GM20000 (cell line): Measurements from ENCODE around the gene LMBRD1.
A peak's percentile ranks its signal among the peaks of the same experiment; 100 is the strongest.

Experiments used
- DNase-seq: peaks from one replicate; pipeline ENCODE4 v3.0.0; 2012; ENCODE audit warnings: low spot score
- CTCF ChIP-seq: IDR thresholded peaks from 2 replicates; pipeline ENCODE4 v1.5.1; 2012; ENCODE audit warnings: mild to moderate bottlenecking, control low read depth; ENCODE audit errors: extremely low read depth, missing control alignments

Gene LMBRD1

GRCh38 chr6:69732045-69732444 lies 64.8 kb downstream of the LMBRD1 start:
- no peak for TF ChIP-seq CTCF
- DNase-seq: no peak

- DNase-seq: no peak
- no peak for TF ChIP-seq CTCF
Measured at GRCh38 chr6:69729870-69730449, 66.8 kb downstream of the LMBRD1 start.

- TF ChIP-seq CTCF: no peak
- no peak for DNase-seq
Measured at GRCh38 chr6:69722683-69723082, 74.1 kb downstream of the LMBRD1 start.

- peak; percentile 1 for TF ChIP-seq CTCF
- peak; percentile 11 for DNase-seq
Measured at GRCh38 chr6:69719602-69720193, 77.1 kb downstream of the LMBRD1 start.

- DNase-seq: no peak
- no peak for TF ChIP-seq CTCF
Measured at GRCh38 chr6:69706724-69707123, 90.1 kb downstream of the LMBRD1 start.

- no peak for TF ChIP-seq CTCF
- DNase-seq: no peak
Measured at GRCh38 chr6:69705954-69706353, 90.9 kb downstream of the LMBRD1 start.

- DNase-seq: no peak
- no peak for TF ChIP-seq CTCF
Measured at GRCh38 chr6:69704916-69705315, 91.9 kb downstream of the LMBRD1 start.
